Measurements from ENCODE around the gene TUBA1B. TPM values are rescaled to one million over a fixed set of nuclear protein-coding genes. Genes with fewer than 3 reads are reported as not detected.

Gene TUBA1B
- total and polyA plus RNA-seq, 2 of the 13 experiments (the other 11 are each of a cell fraction or from before 2014, with no cell fraction given), result 1,275 to 1,353 TPM

- TF ChIP-seq CBX5 (CRISPR knock-in tag; IDR thresholded peaks at IDR 0.05; ENCODE audit: borderline replicate concordance) (no peak), ZNF547 (CRISPR knock-in tag; IDR thresholded peaks at IDR 0.05) (no peak), ZNF101 (CRISPR knock-in tag; IDR thresholded peaks at IDR 0.05; ENCODE audit: borderline replicate concordance, low read depth) (no peak), ZNF512B (CRISPR knock-in tag; IDR thresholded peaks at IDR 0.05; ENCODE audit: borderline replicate concordance) (0 out of 2 replicates have a peak, but pooled peaks have one; percentile 15), FOXK1 (CRISPR knock-in tag; IDR thresholded peaks at IDR 0.05; ENCODE audit: borderline replicate concordance, low read depth) (no peak), ZNF781 (CRISPR knock-in tag; IDR thresholded peaks at IDR 0.05; ENCODE audit: borderline replicate concordance, not compliant biosample characterization) (peak; percentile 1), FOXC1 (CRISPR knock-in tag; IDR thresholded peaks at IDR 0.05; ENCODE audit: borderline replicate concordance) (peak; percentile 39; the same call in 1 of the 2 replicates), ZSCAN30 (CRISPR knock-in tag; IDR thresholded peaks at IDR 0.05) (no peak)
Measured at GRCh38 chr12:49111206-49111605, 20.0 kb downstream of the TUBA1B start (continued).

- H3K36me3 ChIP-seq (replicated peaks in 1 of 2; ENCODE audit: control insufficient read depth in 1 of 2, insufficient read depth in 2 of 2, low read length in 2 of 2), result peaks cover under 1 to 6% of the 10 kb centered on the region in 2 experiments; a peak in 2 of 5 replicates
- intact Hi-C loops (cut with micrococcal nuclease; ENCODE audit: unreplicated experiment), result no loop called here
- FAIRE-seq, result peak; percentile 99
- peak; percentile 97 for DNase-seq (ENCODE audit: low spot score)
- in situ Hi-C loops (cut with HindIII; ENCODE audit: extremely low pct_ligation_motif_present, low pct_unique_long_range_greater_than_20kb), result no loop called here
- peak within 1 kb of the TSS; percentile 75 to 95 (median 87) for H3K4me3 ChIP-seq (replicated peaks in 1 of 3; ENCODE audit: insufficient read depth in 1 of 3, low read depth in 2 of 3, low read length in 3 of 3)
- peak within 1 kb of the TSS; percentile 91 for H3K4me2 ChIP-seq (ENCODE audit: low read depth, low read length)
- peak within 1 kb of the TSS; percentile 75 for H3K9ac ChIP-seq (ENCODE audit: insufficient read depth, low read depth, low read length)
- peaks cover 15% of the 10 kb centered on the region for H3K79me2 ChIP-seq (ENCODE audit: insufficient read depth, low read length)
- 3% methylated on average over 17 of the region's 43 CpGs for WGBS (ENCODE audit: low lambda C conversion rate)
- CTCF ChIA-PET (ENCODE audit: low intra/inter-chr PET ratio, low total read pairs), result interaction anchor here (1.0 to 1.3 kb wide), 2 partner anchors 11 to 23 kb away, joined by 3 read pairs; no protein-coding TSS in a partner anchor
- POLR2A ChIA-PET, result interaction anchor here (0.8 to 3.8 kb wide), 10 partner anchors 9 to 124 kb away, joined by 3 to 57 read pairs (median 4); partner anchors contain the start of genes DHH, RHEBL1 and TUBA1B
- H3K4me1 ChIP-seq (ENCODE audit: insufficient read depth, low read length), result peaks cover 21% of the 10 kb centered on the region
- no peaks in the 10 kb centered on the region; a peak in 1 of 5 replicates for H3K27me3 ChIP-seq (ENCODE audit: control insufficient read depth in 1 of 2, insufficient read depth in 2 of 2, low read length in 2 of 2)
- peak within 1 kb of the TSS; percentile 58 for H3K27ac ChIP-seq (ENCODE audit: extremely low read length, insufficient read depth, low read length)
- H2AFZ ChIP-seq (ENCODE audit: low read length), result peak within 1 kb of the TSS; percentile 87
- ATAC-seq, result peak; percentile 98
- H4K20me1 ChIP-seq (ENCODE audit: insufficient read depth, low read length), result 0 out of 2 replicates have a peak, but pooled peaks cover 9% of the 10 kb centered on the region
- H3K9me3 ChIP-seq (ENCODE audit: low read length), result no peaks in the 10 kb centered on the region
- BruUV-seq (replicated peaks), result no TSS peak
- no peak for TF ChIP-seq ZNF331 (CRISPR knock-in tag; IDR thresholded peaks at IDR 0.05)
- TF ChIP-seq HINFP (CRISPR knock-in tag; IDR thresholded peaks at IDR 0.05; ENCODE audit: low read depth), result no peak
- peak; percentile 95 for TF ChIP-seq SP2 (CRISPR knock-in tag; IDR thresholded peaks at IDR 0.05)
- TF ChIP-seq MYC (CRISPR knock-in tag; IDR thresholded peaks at IDR 0.05; ENCODE audit: borderline replicate concordance), result peak; percentile 54; the same call in 1 of the 2 replicates
- no peak for TF ChIP-seq LBX2 (CRISPR knock-in tag; IDR thresholded peaks at IDR 0.05; ENCODE audit: borderline replicate concordance)
- TF ChIP-seq ZNF44 (CRISPR knock-in tag; IDR thresholded peaks at IDR 0.05), result no peak
- TF ChIP-seq ZNF513 (CRISPR knock-in tag; conservative IDR thresholded peaks at IDR 0.05), result no peak
Measured at GRCh38 chr12:49110464-49111155, 20.6 kb downstream of the TUBA1B start, which contains the start of gene LMBR1L. TSS of gene LMBR1L (minus strand) at chr12:49110847. CDS start at chr12:49110555, 292 bp downstream.
